Measurements from ENCODE around the gene CLEC19A.

The CLEC19A gene

DNA sequence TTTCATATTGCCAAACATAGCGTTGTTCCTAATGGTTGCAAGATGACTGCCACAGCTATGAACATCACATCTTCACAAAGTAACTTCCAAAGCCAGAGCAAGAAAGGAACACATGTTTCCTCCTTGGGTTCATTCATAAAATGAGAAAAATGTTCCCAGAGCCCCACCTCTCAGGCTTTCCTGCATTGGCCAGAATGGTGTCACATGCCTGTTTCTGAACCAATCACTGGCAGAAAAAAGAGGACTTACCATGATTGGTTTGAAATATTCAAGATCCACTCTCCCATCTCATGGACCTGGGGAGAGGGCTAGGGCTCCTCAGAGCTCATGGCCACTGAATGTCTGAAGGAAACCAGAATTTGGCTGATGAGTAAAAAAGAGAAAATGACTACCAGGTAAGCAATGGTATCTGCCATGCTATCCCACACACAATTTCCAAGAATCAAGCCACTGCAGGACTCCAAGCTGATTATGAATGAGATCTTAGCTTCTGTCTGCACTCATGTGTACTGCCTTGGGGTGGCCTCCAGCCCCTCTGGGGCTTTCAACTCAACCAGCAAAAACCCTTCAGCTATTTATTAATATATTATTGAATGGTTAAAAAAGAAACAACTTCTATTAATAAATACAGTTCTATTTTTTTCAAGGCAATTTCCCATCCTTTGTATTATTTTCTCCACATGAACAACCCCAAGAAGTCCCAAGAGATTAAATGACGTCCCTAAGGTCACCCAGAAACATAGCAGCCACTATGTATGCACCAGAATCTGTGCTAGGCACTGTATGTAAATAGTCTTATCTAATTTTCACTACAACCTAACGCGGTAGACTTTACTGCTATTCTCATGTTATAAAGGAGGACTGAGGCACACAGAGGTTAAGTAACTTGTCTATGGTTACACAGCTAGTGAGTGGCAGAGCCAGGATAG is 70.8 kb downstream of the CLEC19A start:
- no peaks in the 10 kb centered on the region for H3K36me3 ChIP-seq (replicated peaks)
- no peak overlapping the region for H3K4me3 ChIP-seq
- in situ Hi-C loops (cut with MboI; ENCODE audit: low sequenced_read_pairs): no loop called here
- no peaks in the 10 kb centered on the region for H3K27me3 ChIP-seq (ENCODE audit: low read depth)
- H3K9me3 ChIP-seq: no peaks in the 10 kb centered on the region
- no peak for DNase-seq (ENCODE audit: low spot score in 2 of 2)
- H3K4me1 ChIP-seq: no peaks in the 10 kb centered on the region

DNA sequence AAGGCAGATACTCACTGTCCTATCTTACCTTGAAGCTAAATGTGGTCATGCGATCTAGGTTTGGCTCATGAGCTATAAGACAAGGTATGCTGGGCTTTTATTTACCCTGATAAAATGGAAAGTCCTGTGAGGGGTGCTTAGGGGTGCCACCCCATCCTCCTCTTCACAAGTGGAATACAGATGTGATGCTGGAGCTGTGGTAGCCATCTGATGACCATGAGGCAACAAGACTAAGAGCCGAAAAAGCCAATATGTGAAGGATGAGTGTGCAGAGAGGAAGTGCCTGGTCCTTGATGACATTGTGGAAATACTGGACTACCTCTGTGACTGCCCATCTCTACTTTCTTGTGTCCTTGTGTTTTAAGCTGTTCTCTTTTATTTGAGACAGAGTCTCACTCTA is 74.0 kb downstream of the CLEC19A start:
- Histone ChIP-seq H3K4me1 (no peaks in the 10 kb centered on the region), H3K36me3 (replicated peaks) (no peaks in the 10 kb centered on the region), H3K9me3 (no peaks in the 10 kb centered on the region), H3K4me3 (no peak overlapping the region), H3K27me3 (ENCODE audit: low read depth) (no peaks in the 10 kb centered on the region)
- in situ Hi-C loops (cut with MboI; ENCODE audit: low sequenced_read_pairs): no loop called here
- no peak for DNase-seq (ENCODE audit: low spot score in 2 of 2)

Measured in HAP-1 (cell line).